Ishikawa (cell line): ENCODE data around the gene OXER1.

Experiments
- CREB1 ChIP-seq: IDR thresholded peaks from 2 replicates; pipeline ENCODE4 v1.6.1; 2012; ENCODE audit warnings: low read depth
- FOXM1 ChIP-seq: IDR thresholded peaks from 2 replicates; pipeline ENCODE4 v1.6.1; 2012; ENCODE audit warnings: low read depth, borderline replicate concordance
- NFIC ChIP-seq: IDR thresholded peaks from 2 replicates; pipeline ENCODE4 v1.6.1; 2012
- RAD21 ChIP-seq: IDR thresholded peaks from 2 replicates; pipeline ENCODE4 v1.6.1; 2012; ENCODE audit warnings: low read depth
- TEAD4 ChIP-seq: IDR thresholded peaks from 2 replicates; pipeline ENCODE4 v1.6.1; 2012
- YY1 ChIP-seq: IDR thresholded peaks from 2 replicates; pipeline ENCODE4 v1.6.1; 2012; ENCODE audit warnings: low read depth
- TF ChIP-seq, protein P1 (sequence below): IDR thresholded peaks from 2 replicates; pipeline ENCODE4 v1.6.1; 2012

- TF ChIP-seq TEAD4 (no peak), NFIC (no peak), RAD21 (no peak), YY1 (no peak), CREB1 (no peak), FOXM1 (no peak)
- TF ChIP-seq, protein P1, sequence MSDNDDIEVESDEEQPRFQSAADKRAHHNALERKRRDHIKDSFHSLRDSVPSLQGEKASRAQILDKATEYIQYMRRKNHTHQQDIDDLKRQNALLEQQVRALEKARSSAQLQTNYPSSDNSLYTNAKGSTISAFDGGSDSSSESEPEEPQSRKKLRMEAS = no peak
These were observed 28.8 kb upstream of the OXER1 start, which contains the start of gene HAAO for GRCh38 chr2:42792583-42793333.
